NCI-H2029 (cell line): ENCODE data around the gene MRTFA.
A peak's percentile ranks its signal among the peaks of the same experiment; 100 is the strongest.
"Not testable (repeated sequence)": the region's sequence is repeated elsewhere in the genome, so short reads cannot be mapped to it uniquely, and the experiment has no call there.

Experiments used
- DNase-seq: peaks from one replicate; lab custom pipeline; 2025; lab: John Stamatoyannopoulos, UW

The MRTFA gene

GRCh38 chr22:40521046-40521445 lies 115.5 kb downstream of the MRTFA start:
- DNase-seq = no peak

GRCh38 chr22:40520562-40520961 lies 116.0 kb downstream of the MRTFA start:
- DNase-seq = no peak

- DNase-seq = no peak
Measured at GRCh38 chr22:40519948-40520331, 116.6 kb downstream of the MRTFA start.

- DNase-seq = no peak
Measured at GRCh38 chr22:40519284-40519947, 117.1 kb downstream of the MRTFA start.

- no peak for DNase-seq
Measured at GRCh38 chr22:40518840-40519239, 117.7 kb downstream of the MRTFA start.

- no peak for DNase-seq
Measured at GRCh38 chr22:40517631-40518030, 118.9 kb downstream of the MRTFA start.

GRCh38 chr22:40516416-40516815 lies 120.1 kb downstream of the MRTFA start:
- DNase-seq = no peak

GRCh38 chr22:40512426-40513136 lies 123.9 kb downstream of the MRTFA start:
- DNase-seq = peak; percentile 25

GRCh38 chr22:40511604-40512003 lies 124.9 kb downstream of the MRTFA start:
- DNase-seq = no peak

- no peak for DNase-seq
Measured at GRCh38 chr22:40510631-40511364, 125.7 kb downstream of the MRTFA start.

GRCh38 chr22:40509401-40510134 lies 127.0 kb downstream of the MRTFA start:
- no peak for DNase-seq

GRCh38 chr22:40508046-40508445 lies 128.5 kb downstream of the MRTFA start:
- not testable (repeated sequence) for DNase-seq

- DNase-seq = no peak
Measured at GRCh38 chr22:40507491-40507890, 129.0 kb downstream of the MRTFA start.

GRCh38 chr22:40506762-40507161 lies 129.8 kb downstream of the MRTFA start:
- no peak for DNase-seq

- DNase-seq = no peak
Measured at GRCh38 chr22:40504285-40505249, 132.0 kb downstream of the MRTFA start.

GRCh38 chr22:40502919-40503318 lies 133.6 kb downstream of the MRTFA start:
- DNase-seq = no peak

GRCh38 chr22:40500465-40500786 lies 136.1 kb downstream of the MRTFA start:
- DNase-seq = not testable (repeated sequence)

- no peak for DNase-seq
Measured at GRCh38 chr22:40499209-40499623, 137.3 kb downstream of the MRTFA start.

- DNase-seq = peak; percentile 57
Measured at GRCh38 chr22:40498420-40499208, 137.9 kb downstream of the MRTFA start.

- DNase-seq = no peak
Measured at GRCh38 chr22:40493441-40493840, 143.1 kb downstream of the MRTFA start.
